Stimulated activated CD4-positive, alpha-beta T cell treated with anti-CD3 and anti-CD28 coated beads, TNF-alpha, amount 100 ng/mL, for 48 hours (primary cell): ENCODE results near the gene XPO4.

ENCODE experiments used
- DNase-seq, 3 donors: peaks; one replicate each; pipeline ENCODE4 v3.0.0-alpha.2; 2020; ENCODE audit warnings: low read depth in 3 of 3

The XPO4 gene

DNA sequence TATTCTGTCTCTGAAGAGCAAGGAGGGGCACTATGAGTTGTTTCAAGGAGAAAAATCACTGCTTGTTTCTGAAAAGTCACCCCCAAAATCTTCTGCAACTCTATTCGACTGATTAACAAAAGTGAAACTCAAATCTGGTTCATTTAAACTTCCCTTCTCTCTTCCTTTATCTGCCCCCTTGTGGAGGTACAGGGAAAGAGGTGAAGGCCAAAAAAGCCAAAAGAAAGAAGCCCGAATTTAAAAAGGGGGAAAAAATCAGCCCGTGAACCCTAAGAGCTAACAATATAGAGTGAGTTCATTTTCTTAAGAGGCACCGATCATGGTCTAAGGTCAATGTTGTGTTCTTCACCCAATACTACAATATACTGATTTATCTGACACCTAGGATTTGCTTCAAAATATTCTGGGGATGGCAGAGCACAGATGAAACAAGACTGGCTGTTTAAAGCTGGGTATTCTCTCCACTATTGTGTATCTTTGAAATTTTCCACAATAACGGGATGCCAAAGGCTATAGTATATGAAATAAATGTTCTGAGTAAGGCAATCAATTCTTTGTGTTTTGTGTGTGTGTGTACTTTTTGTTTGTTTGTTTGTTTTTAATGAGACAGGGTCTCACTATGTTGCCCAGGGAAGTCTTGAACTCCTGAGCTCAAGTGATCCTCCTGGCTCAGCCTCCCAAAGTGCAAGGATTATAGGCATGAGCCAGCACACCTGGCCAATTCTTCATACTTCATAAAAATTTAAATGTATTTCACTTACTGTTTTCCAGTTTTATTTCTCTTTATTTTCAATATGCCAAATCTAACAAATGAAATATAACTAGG lies 73.8 kb downstream of the XPO4 start:
- DNase-seq: peak in 1 of 3 donors; percentile 9

DNA sequence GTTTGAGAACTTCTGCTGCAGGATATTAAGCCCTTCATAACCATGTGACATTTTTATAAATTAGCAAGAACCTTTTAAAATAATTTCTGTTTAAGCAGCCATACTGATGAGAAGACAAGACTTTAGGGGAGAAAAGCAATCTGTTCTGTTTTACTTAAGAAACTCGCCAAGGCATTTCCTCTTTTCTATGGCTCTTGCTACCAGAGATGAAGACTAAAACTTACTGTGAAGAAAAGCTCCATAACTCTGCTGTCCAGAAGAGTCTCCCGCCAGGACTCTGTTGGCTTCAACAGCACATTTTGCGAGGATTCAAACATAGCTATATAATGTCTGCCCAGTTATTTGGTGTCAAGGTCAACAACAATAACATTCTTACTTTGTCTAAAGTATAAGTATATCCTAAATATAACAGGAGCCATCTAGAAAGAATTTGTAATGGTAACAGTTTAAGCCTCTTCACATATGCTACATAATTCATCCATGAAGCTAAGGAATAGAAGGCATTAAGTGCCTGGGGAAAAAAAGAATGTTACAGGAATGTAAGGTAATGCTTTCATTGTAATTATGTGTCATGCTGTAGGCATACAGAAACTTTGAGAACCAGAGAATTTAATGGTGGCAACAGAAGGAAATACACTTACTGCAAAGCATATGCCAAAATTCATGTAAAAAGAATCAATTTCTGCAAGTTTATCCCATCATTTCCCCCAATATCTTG lies 75.5 kb downstream of the XPO4 start:
- no peak for DNase-seq

DNA sequence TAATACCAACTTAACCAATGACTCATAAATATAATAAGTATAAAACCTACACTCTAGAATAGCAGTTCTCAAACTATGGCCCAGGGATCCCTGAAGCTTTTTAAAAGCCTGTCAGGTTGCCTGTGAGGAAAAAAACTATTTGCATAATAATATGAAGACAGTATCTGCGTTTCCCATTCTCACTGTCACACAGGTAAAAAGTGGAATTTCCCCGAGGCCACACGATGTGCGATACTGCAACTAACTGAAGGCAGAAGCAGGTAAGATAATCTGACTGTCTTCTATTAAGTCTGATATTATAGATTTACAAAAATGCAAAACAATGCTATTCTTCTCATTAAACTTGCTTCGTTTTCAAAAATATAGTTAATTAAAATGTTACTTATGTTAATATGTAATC lies 76.2 kb downstream of the XPO4 start:
- DNase-seq: no peak

DNA sequence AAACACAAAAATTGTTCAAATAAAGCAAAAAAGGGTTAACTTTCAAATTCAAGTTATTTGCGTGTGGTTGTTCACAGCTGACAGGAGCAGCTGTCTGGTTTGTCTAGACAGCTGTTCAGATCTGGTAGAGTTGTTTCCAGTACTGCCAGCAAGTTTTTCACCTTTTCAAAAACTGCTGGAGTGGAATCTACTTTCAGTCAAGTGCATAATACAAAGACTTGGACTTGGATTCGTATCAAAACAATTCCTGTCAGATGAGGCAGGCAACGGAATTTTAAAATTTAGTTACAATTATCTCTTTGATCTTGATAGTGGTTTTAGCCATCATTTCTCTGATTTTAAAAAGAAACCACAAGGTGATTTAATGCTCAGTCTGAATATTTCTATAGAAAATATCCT lies 77.1 kb downstream of the XPO4 start:
- no peak for DNase-seq

DNA sequence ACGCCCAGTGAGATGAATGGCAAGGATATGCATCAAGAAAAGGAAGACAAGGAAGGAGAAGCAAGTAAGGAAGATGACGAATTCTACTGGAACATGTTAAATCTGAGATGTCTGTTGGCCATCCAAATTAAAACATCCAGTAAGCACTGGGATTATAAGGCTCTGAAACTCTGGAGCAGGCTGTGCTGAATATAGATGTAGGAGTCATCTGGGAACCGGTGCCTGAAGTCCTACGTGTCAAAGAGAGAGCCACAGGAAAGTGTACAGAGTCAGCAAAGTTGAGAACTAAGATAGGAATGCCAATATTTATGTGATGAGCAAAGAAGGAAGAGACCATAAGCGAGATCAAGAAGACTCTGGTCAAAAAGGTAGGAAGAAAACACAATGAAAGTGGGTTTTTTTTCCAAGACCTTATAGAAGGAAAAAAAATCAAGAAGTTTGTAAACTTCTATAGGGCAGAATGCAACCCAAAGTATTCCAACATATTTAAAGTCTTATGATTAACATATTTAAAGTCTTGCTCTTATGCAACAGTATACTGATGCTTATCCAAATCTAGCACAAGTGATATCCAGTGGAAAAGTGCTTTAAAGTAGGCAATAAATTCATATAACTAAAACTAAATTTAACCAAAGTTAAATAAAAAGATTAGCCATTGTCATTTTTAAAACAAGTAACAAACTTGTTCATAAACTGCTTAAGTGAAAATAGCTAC lies 77.6 kb downstream of the XPO4 start:
- no peak for DNase-seq

DNA sequence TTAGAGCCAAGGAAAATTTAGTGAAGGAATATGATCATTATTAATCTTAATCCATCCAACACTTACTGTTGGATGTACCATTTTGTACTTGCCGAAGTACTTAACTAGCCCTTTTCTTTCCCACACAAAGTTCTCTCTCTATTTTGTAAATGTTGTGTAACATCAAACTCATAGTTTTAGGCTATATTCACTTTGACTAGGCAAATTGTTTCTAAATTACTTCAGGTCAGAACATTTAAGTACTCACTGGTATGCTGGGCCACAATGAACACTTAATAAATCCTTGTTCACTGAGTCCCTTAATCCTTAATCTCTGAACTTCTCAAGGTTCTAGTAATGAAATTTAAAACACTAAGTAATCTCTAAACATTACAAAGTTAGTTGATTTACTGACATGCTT lies 79.5 kb downstream of the XPO4 start:
- DNase-seq: no peak

DNA sequence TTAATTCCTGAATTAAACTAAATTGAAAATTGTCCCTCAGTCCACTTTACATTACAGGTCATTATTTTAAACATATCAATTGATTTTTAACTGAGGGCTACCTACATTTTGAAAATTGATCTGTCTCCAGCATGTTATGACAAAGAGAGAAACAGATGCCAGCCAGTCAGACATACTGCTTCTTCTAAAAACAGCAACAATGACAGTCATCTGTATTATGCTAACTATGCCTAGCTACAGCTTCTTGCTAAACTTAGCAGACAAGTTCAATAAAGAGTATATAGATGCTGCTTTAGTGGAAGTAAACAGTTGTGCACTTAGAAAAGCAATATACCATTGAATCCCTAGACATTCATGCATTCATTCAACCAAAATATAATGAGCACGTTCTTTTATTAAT lies 80.1 kb downstream of the XPO4 start:
- no peak for DNase-seq

DNA sequence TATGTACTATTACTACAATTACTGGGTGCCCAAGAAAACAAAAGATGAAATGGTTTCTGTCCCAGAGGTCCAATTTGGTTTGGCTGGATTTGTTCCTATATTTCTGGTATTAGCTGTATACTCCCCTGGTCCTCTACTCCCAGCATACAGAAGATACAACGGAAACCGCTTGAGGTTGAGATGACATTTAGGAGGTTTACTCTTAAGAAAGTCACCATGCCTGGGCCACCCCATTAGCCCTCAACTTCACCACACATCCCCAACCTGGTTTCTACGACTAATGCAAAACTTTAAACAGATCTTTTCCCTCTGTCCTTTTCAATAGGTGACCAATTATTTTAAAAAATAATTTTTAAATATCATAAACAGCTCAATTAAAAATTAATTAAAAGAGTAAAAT lies 82.8 kb downstream of the XPO4 start:
- no peak for DNase-seq

DNA sequence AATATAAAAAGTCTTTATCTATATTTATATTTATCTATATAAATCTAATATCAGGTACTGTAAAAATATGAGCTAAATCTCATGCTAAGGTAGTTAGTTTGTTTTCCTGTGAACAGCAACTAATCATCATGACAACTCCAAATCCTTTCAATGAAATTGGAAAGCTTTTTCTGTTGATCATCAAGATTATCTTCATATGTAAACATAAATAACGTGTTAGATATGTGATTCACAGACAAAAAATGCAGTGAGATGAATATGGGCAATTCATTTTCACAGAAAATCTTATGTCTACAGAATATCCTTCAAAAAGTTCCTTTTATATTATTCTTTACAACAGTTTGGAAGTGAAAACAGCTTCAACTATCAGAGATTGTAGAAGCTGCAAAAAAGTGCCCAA lies 87.1 kb downstream of the XPO4 start:
- no peak for DNase-seq

DNA sequence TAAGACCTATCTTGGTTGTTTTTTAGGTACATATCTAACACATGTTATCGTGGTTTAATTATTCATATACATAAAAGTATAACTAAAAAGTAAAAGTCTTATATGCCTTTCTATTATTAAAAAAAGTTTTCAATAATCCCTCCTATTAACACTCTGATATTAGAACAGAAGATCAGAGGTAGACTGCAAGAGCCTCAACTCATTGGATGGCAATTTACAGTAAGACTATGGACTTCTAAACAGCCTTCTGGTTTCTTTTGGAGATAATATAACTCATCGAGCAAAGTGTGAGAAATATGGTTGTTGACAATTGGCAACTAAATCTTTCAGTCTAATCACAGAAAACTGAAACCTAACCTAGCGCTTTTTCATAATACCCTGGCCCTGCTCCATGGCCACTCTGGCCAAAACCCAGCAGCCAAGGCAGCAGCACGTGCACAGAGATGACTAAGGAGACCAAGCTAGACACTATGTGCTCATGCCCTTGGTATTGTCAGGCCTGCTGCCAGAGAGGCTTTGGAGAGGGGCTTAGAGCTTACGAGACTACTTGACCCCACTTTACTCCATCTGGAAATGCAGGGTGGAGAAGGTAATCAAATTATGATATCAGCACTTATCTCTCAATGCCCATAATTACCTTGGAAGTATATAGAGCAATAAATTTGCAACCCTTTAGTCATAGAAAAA lies 88.2 kb downstream of the XPO4 start:
- DNase-seq: no peak

DNA sequence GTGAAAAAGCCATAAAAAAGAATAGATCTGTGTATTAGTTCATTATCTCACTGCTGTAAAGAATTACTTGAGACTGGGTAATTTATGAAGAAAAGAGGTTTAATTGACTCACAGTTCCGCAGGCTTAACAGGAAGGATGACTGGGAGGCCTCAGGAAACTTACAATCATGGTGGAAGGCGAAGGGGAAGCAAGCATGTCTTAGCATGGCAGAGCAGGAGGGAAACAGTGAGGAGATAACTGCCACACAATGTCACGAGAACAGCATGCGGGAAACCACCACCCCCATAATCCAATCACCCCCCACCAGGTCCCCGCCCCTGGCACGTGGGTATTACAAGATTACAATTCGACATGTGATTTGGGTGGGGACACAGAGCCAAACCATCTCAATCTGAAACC lies 89.7 kb downstream of the XPO4 start:
- DNase-seq: no peak

DNA sequence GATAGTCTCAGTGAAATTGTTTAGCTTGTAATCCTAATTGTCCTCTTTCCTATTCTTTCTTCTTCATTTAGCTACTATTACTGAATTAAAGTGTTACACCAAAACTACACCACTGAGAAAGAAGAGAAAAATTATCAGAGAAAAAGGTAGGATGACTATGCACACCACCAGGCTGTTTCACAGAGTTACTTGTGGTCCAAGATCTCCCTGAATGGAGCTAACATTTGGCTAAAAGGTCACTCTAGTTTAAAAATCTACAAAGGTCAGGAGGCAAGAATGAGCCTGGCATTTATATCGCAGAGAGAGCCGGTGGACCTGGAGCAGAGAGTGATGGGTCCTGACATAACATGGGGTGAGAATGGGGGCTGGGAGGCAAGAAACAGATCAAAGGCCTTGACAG lies 91.7 kb downstream of the XPO4 start:
- DNase-seq: no peak

DNA sequence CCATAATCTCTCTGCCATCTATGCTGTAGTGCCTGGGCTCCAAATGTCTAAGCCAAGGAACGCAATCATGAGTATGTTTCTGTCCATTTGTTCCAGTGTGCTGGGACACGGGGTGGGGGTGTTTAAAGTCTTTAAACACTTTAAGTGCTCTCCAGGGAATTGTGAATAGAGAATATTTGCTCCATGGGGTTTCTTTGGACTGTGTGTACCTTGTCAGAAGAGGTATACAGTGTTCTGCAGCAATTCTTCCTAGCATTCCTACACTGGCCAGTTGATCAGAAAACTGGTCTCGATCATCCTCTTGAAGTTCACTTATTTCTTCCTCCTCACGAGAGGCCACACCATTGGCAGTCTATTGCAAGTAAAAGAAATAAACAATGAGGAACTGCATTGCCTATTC lies 93.7 kb downstream of the XPO4 start:
- DNase-seq: no peak

DNA sequence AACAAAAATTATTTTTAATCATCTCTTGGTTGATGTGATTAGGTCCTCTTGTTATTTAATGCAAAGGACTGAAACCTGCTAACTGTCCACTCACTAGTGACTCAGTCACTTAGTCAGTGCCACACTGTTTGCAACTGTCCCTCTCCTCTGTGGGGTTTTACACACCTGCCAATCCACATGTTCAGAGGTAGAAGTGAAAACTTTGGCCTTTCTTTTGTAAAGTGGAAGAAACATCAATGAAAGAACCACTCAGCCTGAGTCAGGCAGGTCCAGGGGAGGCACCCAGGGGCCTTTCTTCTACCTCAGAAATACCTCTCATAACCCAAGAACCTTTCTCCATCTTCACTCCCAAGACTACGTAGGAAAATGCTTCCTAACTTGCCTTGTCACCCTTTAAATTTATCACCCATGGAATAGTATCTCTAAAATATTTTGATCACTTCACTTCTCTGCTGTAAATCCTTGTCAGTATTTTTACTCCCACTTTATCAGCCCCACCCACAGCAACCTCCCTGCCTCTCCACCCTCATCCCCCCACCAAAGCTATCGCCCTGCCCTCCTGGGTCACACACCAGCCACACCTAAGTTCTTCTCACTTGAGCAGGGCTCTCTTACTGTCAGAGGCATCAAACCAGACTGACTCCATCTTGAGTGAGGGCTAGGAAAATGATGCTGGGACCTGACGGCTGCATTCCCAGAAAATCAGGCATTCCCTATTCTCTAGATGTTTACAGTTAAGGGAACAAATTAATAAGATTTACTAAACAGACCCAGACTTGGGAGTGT lies 99.2 kb downstream of the XPO4 start:
- DNase-seq: peak in 1 of 3 donors; percentile 1

DNA sequence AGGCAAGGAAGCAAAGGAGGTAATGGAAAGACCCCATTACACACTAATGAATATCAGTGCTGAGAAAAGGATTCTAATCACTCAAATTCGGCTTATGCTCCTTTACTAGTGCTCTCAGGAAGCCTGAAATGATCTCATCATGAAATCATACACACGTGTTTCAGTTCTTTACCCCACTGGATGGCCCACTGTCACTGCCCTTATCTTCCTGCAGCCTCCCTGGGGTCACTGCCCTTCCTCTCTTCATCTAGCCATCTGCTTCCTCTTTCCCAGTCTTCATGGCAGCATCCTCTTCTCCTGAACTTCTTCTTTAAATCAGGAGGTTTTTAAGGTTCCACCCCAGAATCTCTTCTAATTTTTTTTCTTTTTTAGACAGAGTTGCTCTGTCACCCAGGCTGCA lies 100.8 kb downstream of the XPO4 start:
- DNase-seq: no peak

DNA sequence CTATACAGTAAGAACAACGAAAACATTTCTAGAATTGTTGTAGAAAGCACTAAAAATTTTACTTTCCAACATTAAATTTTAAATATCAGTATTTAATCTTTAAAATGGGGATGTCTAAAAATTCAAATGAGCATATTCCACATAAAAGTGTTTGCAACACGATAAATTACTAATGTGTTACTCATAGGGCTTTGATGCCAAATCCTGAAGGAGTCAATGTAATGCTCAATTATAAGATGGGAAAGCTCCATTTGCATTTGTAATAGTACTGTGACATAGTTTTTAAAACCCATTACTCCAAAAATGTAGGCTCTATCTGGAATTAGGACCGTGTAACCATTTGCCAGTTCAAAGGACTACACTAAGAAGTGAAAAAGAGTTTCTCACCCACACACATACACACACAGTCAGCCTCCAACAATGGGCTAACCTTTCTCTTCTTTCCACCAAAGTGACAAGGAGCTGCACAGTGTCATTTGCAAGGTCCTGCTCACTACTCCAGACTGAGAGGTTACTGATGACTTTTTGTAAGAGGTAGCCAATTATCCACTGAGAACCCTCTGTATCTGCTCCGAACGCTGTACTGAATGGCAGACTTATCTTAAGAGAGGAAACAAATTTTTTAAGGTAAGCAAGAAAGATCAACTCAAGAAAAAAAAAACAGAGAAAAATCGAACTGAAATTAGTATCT lies 102.7 kb downstream of the XPO4 start:
- DNase-seq: no peak

DNA sequence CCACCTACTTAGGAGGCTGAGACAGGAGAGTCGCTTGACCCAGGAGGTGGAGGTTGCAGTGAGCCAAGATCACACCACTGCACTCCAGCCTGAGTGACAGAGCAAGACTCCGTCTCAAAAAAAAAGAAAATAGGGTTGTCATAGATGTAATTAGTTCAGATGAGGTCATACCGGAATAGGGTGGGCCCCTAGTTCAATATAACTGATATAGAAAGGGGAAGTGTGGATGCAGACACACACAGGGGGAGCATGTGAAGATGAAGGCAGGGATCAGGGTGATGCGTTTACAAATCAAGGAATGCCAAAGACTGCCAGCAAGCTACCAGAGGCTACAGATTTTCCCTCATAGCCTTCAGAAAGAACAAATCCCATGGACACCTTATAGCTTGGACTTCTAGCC lies 104.5 kb downstream of the XPO4 start:
- no peak for DNase-seq

DNA sequence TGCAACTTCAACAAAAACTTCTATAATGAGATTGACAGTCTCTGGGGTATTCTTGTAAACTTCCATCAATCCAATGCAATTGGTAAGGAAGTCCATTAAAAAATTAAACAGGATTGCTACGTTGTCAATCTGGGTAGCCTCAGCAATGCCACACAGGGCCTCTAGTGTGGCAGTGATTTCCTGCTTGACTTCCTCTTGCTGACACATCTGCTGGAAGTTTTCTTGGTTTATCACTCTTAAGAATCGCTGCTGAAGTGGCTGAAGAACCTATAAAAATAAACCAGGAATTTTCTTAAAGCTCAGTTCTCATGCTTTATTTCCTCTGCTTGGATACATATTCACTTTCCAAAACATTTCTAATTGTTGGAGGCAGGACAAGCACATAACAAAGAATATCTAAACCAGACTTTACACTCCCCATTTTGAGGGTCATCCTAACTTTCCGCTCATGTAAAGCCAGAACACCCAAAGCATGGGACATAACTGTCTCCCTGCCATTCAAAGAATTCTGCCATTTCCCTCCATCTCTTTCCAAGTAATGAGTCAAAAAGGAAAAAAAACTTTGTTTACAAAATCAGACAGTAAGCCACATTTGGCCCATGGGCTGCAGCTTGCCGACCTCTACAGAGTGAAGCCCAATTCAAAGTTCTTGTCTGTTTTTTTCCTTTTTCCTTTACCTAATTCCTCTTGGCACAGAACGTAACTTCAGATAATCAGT lies 105.6 kb downstream of the XPO4 start:
- DNase-seq: no peak

DNA sequence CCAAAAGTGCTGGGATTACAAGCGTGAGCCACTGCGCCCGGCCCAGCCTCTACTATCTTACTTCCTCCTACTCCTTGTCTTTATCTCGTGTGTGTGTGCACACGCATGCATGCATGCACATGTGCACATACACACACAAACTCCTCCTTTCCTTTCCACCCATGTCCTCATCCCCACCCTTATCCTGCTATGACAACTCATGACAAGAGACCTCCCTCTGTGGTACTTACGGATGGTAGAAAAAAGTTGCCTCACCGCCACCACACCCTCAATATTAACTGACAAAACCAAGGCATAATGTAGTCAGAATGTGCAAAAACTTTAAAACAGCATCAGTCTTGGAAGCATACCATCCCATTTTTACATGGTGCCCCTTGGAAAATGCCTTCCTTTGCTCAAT lies 112.9 kb downstream of the XPO4 start:
- DNase-seq: no peak

DNA sequence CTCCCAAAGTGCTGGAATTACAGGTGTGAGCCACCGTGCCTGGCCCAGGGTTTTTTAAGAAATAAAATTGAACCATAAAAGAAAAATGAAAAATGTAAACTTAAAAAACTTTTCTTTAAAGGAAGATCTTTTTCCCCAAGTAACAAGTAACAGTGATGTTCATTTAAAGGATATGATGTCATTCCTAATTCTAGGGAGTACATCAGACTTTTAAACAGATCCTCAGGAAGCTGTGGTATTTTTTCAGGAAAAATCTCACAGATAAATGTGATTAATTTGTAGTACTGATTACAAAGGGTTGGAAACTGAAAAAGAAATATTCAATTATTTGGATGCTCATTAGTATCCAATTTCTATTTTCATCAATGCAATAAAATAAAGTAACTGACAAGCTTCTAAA lies 114.2 kb downstream of the XPO4 start:
- no peak for DNase-seq
